Measurements from ENCODE around the gene SWT1.
A peak's percentile ranks its signal among the peaks of the same experiment; 100 is the strongest.

SWT1 gene

DNA sequence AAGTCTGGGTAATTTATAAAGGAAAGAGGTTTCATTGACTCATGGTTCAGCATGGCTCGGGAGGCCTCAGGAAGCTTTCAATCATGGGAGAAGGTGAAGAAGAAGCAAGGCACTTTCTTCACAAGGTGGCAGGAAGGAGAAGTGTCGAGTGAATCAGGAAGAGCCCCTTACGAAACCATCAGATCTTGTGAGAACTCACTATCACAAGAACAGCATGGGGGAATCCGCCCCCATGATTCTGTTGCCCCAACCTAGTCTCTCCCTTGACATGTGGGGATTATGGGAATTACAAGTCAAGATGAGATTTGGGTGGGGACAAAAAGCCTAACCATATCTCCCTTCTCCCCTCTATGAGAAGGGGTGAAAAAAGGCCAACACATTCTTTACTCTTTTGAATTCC, 171.3 kb downstream of the SWT1 start:
- peak; percentile 37 for DNase-seq

DNA sequence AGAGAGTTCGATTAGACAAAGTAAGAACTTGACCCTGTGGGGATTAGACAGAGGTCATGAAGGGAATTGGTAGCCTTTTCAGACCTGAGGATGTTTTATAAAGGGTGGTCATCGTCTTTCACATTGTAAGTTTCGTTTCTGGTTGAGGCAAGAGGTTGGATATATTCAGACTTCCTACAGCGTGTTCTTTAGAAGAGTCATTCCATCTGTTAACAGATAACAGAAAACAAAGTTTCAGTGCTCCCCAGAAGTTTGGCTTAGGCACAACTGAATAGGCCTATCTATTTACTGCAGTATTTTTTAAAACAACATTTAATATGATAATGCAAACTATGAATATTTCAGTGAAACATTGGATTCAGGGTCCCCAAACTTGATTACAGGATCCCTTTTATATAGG, 177.2 kb downstream of the SWT1 start:
- no peak for DNase-seq

DNA sequence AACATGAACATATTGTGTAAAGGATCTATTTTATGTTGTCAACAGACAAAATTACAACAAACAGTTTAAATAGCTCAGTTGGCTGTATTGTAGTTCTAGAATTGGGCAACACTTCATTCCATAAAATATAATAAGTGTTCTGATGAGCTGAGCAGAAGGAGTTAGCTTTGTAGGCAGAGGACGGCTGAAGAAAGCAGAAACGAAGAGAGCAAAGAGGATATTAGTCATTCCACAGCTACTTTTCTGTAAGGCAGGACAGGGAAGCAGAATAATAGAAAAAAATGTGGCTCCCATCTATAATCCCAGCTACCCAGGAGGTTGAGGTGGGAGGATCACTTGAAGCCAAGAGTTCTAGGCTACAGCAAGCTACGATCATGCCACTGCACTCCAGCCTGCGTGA, 180.3 kb downstream of the SWT1 start:
- peak; percentile 79 for DNase-seq

DNA sequence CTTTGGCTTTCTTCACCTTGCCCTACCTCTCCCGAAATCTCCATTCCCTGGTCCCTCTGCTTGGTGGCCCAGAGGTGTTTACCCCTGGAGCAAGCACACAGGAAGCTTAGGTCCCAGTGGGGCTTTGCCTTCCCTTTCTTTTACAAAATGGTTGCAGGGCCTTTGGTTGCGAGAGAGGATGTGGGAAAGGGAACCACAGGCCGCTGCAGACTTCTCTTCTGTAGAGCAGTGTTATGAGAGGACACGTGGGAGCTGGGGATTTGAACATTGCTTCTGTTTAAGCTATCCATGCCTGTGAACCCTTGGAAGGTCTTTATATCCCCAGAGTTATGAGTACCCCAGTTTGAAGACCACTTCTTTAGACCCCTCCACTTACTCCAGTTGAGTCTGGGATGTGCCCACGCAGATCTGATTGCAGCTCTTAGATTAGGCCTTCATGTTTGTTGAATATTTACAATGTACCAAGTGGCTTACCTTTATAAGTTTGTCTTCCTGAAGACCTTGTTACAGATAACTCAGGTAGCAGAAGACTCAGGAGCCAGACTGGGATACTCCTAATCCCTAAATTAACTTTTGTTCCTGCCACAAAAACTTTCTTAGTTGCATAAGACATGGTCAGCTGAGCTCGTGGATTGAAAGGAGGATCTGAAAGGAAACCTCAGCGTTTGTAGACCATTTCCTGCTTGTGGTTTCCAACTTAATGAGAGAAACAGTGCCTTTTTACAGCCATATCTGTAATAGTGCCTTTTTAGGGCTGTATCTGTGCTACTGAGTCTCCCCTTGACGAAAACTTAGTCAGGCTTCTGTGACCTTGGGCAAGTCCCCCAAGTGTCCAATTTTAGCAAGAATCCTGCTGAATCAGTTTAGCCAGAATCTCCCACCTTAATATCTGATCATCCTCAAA, 182.0 kb downstream of the SWT1 start:
- DNase-seq, result peak; percentile 94

DNA sequence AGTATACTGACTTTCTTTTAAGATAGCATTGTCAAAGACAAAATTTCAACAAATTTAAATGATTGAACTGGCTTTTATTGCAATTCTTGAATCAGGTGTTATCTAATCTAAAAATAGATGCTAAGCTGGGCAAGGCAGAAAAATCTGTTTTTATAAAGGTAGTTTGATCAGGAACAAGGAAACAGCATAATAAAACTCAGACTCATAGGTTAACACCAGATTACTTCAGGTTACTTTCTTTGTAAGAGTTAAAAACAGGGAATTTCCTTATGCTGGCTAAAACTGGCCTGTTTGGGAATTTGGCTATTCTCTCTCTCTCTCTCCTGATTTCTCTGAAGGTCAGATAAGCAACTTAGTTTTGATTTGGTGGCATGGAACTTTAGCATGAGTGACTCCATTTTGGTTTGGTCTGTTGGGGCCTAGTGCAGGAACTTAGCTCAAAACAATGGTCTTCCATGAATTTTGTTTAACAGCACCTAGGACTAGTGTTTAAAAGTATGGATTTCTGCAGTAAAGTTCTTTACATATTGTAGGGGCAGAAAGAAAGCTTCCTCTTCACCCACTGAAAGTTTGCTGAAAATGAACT, 184.3 kb downstream of the SWT1 start:
- no peak for DNase-seq

Measured in MV-4-11 (cell line).